Activated naive CD4-positive, alpha-beta T cell treated with anti-CD3 and anti-CD28 coated beads for 36 hours (primary cell): ENCODE data around the gene MEOX1. TPM values are rescaled to one million over a fixed set of nuclear protein-coding genes. Genes with fewer than 3 reads are reported as not detected.
A peak's percentile ranks its signal among the peaks of the same experiment; 100 is the strongest.

Experiments
- CTCF ChIA-PET: fragments of 350-600 bp; sonication (Branson Sonifier 250); formaldehyde crosslinking; loops from one replicate; lab custom pipeline; 2021; ENCODE audit warnings: antibody characterized with exemption; lab: Charles Lee
- DNase-seq: peaks from one replicate; pipeline ENCODE4 v3.0.0-alpha.2; 2020
- H3K27ac Mint-ChIP-seq: one replicate; pipeline ENCODE4 v1.8.0; 2021; ENCODE audit warnings: mild to moderate bottlenecking, mixed read lengths
- H3K27me3 Mint-ChIP-seq: one replicate; pipeline ENCODE4 v1.8.0; 2021; ENCODE audit warnings: low read depth, mixed read lengths
- H3K36me3 Mint-ChIP-seq: one replicate; pipeline ENCODE4 v1.8.0; 2021; ENCODE audit warnings: low read depth, mixed read lengths
- H3K4me1 Mint-ChIP-seq: one replicate; pipeline ENCODE4 v1.8.0; 2021; ENCODE audit warnings: low read depth, mixed read lengths
- H3K4me3 Mint-ChIP-seq: one replicate; pipeline ENCODE4 v1.8.0; 2021; ENCODE audit warnings: mild to moderate bottlenecking, moderate library complexity, mixed read lengths
- H3K9me3 Mint-ChIP-seq: one replicate; pipeline ENCODE4 v1.8.0; 2021; ENCODE audit warnings: mixed read lengths
- intact Hi-C: fragments of 100-400 bp; cut with micrococcal nuclease; formaldehyde crosslinking; loops from one replicate; pipeline ENCODE4 v1.15.1; 2023
- total RNA-seq, 2 experiments: library from RNA; stranded (reverse); gene quantifications; one replicate each; pipeline ENCODE4 v1.2.3, GENCODE V29; 2021

MEOX1 gene
- total RNA-seq, 2 experiments from 2014 or later: 0.12 to 0.17 TPM

DNA sequence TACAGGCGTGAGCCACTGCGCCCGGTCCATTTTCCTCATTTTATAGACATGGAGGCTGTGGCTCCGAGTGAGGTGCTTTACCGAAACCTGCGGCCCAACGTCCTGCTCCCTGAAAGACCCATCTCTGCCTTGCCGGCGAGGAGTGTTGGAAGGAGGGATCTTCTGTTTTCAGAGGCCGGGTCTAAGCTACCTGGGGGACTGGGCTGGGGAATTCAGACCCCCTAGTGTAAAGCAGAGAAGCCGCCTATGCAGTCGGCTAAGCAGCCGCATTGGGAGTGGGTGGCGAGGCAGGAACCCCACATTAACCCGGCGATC is 16.3 kb downstream of the MEOX1 start:
- Mint-ChIP-seq H3K27me3 (peaks cover 16% of the 10 kb centered on the region), H3K9me3 (no peaks in the 10 kb centered on the region), H3K27ac (no peak overlapping the region), H3K36me3 (no peaks in the 10 kb centered on the region), H3K4me1 (peaks cover 28% of the 10 kb centered on the region), H3K4me3 (no peak overlapping the region)
- intact Hi-C loops: no loop called here
- DNase-seq: no peak
- CTCF ChIA-PET: no interaction called here

GRCh38 chr17:43644081-43644480 is 17.6 kb downstream of the MEOX1 start:
- Mint-ChIP-seq H3K9me3 (no peaks in the 10 kb centered on the region), H3K4me3 (no peak overlapping the region), H3K27ac (no peak overlapping the region), H3K4me1 (peaks cover 28% of the 10 kb centered on the region), H3K36me3 (no peaks in the 10 kb centered on the region), H3K27me3 (peaks cover 16% of the 10 kb centered on the region)
- CTCF ChIA-PET: no interaction called here
- no peak for DNase-seq
- intact Hi-C loops: no loop called here

DNA sequence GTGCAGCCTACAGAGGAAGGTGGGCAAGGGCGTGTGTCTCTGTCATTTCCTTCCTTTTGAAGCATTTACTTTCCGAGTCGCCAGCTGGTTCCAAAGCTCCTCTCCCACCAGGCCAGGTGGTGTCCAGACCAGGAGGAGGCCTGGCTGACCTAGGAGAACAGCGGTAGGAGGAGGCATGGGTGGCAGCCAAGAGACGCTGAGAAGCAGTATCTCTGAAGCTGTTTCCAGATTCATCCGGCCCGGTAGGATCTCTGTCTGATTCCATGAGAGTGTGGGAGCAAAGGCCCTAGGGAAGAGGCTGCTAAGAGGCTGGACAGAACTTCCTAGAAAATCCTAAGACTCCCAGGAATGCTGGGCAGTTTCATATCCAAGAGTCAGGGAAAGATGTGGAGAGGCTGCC is 20.3 kb downstream of the MEOX1 start:
- Mint-ChIP-seq H3K27me3 (peaks cover 10% of the 10 kb centered on the region), H3K4me1 (peaks cover 17% of the 10 kb centered on the region), H3K27ac (peak overlapping the region; percentile 20), H3K9me3 (no peaks in the 10 kb centered on the region), H3K4me3 (no peak overlapping the region), H3K36me3 (no peaks in the 10 kb centered on the region)
- CTCF ChIA-PET: interaction anchor here (1.0 to 2.9 kb wide), 3 partner anchors 18 to 65 kb away, joined by 3 to 14 read pairs (median 6); no protein-coding TSS in a partner anchor
- intact Hi-C loops: no loop called here
- DNase-seq: no peak

- DNase-seq: no peak
- H3K27ac Mint-ChIP-seq: no peak overlapping the region
- H3K27me3 Mint-ChIP-seq: peaks cover 8% of the 10 kb centered on the region
- peaks cover 15% of the 10 kb centered on the region for H3K4me1 Mint-ChIP-seq
- intact Hi-C loops: no loop called here
- H3K9me3 Mint-ChIP-seq: no peaks in the 10 kb centered on the region
- H3K36me3 Mint-ChIP-seq: no peaks in the 10 kb centered on the region
- CTCF ChIA-PET: interaction anchor here (1.0 to 2.9 kb wide), 5 partner anchors 19 to 120 kb away, joined by 3 to 14 read pairs (median 4); no protein-coding TSS in a partner anchor
- H3K4me3 Mint-ChIP-seq: no peak overlapping the region
Observed at GRCh38 chr17:43640491-43641252, 21.1 kb downstream of the MEOX1 start.

- no peaks in the 10 kb centered on the region for H3K36me3 Mint-ChIP-seq
- no peaks in the 10 kb centered on the region for H3K9me3 Mint-ChIP-seq
- no peak overlapping the region for H3K27ac Mint-ChIP-seq
- H3K27me3 Mint-ChIP-seq: no peaks in the 10 kb centered on the region
- H3K4me3 Mint-ChIP-seq: no peak overlapping the region
- H3K4me1 Mint-ChIP-seq: peaks cover 15% of the 10 kb centered on the region
- CTCF ChIA-PET: interaction anchor here (0.6 to 1.9 kb wide), 4 partner anchors 16 to 72 kb away, joined by 3 to 10 read pairs (median 3); no protein-coding TSS in a partner anchor
- DNase-seq: no peak
- intact Hi-C loops: no loop called here
Observed at GRCh38 chr17:43637563-43638323, 24.0 kb downstream of the MEOX1 start.

GRCh38 chr17:43636426-43636825 is 25.3 kb downstream of the MEOX1 start:
- Mint-ChIP-seq H3K27ac (no peak overlapping the region), H3K27me3 (no peaks in the 10 kb centered on the region), H3K36me3 (no peaks in the 10 kb centered on the region), H3K4me3 (no peak overlapping the region), H3K9me3 (no peaks in the 10 kb centered on the region), H3K4me1 (peaks cover 10% of the 10 kb centered on the region)
- DNase-seq: no peak
- CTCF ChIA-PET: no interaction called here
- intact Hi-C loops: no loop called here

DNA sequence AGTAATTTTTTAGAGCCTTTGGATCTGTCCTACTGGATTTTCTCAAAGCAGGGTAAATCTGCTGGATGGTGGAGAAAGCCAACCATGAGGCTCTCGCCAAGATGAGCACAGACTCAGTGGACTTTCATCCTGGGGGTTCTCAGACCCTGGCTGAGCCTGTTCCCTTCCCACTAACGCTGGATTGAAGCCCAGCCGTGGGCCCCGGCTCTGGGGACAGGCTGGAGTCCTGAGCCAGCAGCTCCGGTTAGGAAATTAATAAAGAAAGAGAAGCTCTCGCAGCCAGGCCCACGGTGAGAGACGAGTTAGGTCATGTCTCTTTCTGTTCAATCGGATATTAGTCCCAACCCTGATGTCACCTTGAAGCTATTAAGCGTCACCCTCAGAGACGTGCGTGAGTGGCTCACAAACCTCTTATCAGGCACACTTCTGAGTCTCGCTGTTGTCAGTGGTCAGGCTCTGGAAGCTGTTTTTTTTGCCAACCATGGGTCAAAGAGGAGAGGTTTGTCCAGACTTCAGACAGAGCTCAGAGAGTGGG is 27.1 kb downstream of the MEOX1 start:
- Mint-ChIP-seq H3K4me1 (peaks cover 3% of the 10 kb centered on the region), H3K4me3 (no peak overlapping the region), H3K36me3 (no peaks in the 10 kb centered on the region), H3K27ac (no peak overlapping the region), H3K27me3 (peaks cover under 1% of the 10 kb centered on the region), H3K9me3 (no peaks in the 10 kb centered on the region)
- DNase-seq: no peak
- intact Hi-C loops: no loop called here
- CTCF ChIA-PET: interaction anchor here (0.6 to 1.0 kb wide), 2 partner anchors 58 to 131 kb away, joined by 4 read pairs; no protein-coding TSS in a partner anchor

- Mint-ChIP-seq H3K9me3 (no peaks in the 10 kb centered on the region), H3K36me3 (no peaks in the 10 kb centered on the region), H3K4me1 (peaks cover 7% of the 10 kb centered on the region), H3K4me3 (no peak overlapping the region), H3K27me3 (peaks cover 2% of the 10 kb centered on the region), H3K27ac (no peak overlapping the region)
- CTCF ChIA-PET: interaction anchor here (1.1 kb wide), 1 partner anchor 55 kb away, joined by 6 read pairs; no protein-coding TSS in a partner anchor
- no peak for DNase-seq
- intact Hi-C loops: no loop called here
Observed at GRCh38 chr17:43632221-43632620, 29.5 kb downstream of the MEOX1 start.

- DNase-seq: no peak
- CTCF ChIA-PET: interaction anchor here (1.1 to 1.4 kb wide), 2 partner anchors 42 to 54 kb away, joined by 4 to 6 read pairs; no protein-coding TSS in a partner anchor
- Mint-ChIP-seq H3K27me3 (peaks cover 2% of the 10 kb centered on the region), H3K4me3 (no peak overlapping the region), H3K9me3 (no peaks in the 10 kb centered on the region), H3K36me3 (no peaks in the 10 kb centered on the region), H3K27ac (no peak overlapping the region), H3K4me1 (peaks cover 7% of the 10 kb centered on the region)
- intact Hi-C loops: no loop called here
Observed at GRCh38 chr17:43631429-43631828, 30.3 kb downstream of the MEOX1 start.

- intact Hi-C loops: no loop called here
- CTCF ChIA-PET: interaction anchor here (0.8 to 0.9 kb wide), 2 partner anchors 52 to 56 kb away, joined by 4 to 9 read pairs; no protein-coding TSS in a partner anchor
Observed at GRCh38 chr17:43628089-43628650, 33.6 kb downstream of the MEOX1 start.

DNA sequence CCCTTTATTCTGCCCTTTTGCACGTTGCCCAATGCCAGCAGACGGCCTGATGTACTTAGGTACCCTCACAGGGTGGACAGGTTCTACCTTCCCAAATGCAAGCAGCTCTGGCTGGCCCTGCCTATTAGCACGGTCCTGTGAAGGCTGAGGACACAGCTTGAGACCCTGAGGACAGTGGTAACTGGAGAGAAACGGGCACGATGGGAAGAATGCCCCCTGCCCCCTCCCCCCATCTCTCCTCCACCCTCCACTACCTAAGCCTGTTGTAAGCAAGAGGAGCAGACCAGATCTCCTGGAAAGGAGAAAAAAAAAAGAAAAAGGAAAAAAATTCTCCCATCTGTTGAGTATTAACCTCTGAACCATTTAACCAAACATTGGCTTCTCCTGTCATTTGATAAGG is 34.1 kb downstream of the MEOX1 start:
- H3K27me3 Mint-ChIP-seq: peaks cover 2% of the 10 kb centered on the region
- H3K4me1 Mint-ChIP-seq: peaks cover 7% of the 10 kb centered on the region
- CTCF ChIA-PET: interaction anchor here (0.8 kb wide), 1 partner anchor 56 kb away, joined by 9 read pairs; no protein-coding TSS in a partner anchor
- H3K27ac Mint-ChIP-seq: no peak overlapping the region
- no peak overlapping the region for H3K4me3 Mint-ChIP-seq
- H3K9me3 Mint-ChIP-seq: no peaks in the 10 kb centered on the region
- no peaks in the 10 kb centered on the region for H3K36me3 Mint-ChIP-seq
- DNase-seq: no peak
- intact Hi-C loops: no loop called here

More at GRCh38 chr17:43628089-43628650, 33.6 kb downstream of the MEOX1 start:
- Mint-ChIP-seq H3K9me3 (no peaks in the 10 kb centered on the region), H3K27ac (no peak overlapping the region), H3K4me1 (peaks cover 7% of the 10 kb centered on the region), H3K4me3 (no peak overlapping the region), H3K27me3 (peaks cover 2% of the 10 kb centered on the region), H3K36me3 (no peaks in the 10 kb centered on the region)
- DNase-seq: no peak

DNA sequence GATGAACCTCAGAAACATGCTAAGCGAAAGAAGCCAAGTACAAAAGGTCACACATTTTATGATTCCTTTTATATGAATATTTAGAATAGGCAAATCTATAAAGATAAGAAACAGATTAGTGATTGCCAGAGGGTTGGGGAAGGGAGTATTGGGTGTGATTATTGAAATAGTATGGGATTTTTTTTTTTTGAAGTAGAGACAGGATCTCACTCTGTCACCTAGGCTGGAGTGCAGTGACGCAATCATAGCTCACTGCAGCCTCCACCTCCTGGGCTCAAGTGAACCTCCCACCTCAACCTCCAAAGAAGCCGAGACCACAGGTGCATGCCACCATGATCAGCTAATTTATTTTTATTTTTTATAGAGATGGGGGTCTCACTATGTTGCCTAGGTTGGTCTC is 35.7 kb downstream of the MEOX1 start:
- DNase-seq: no peak
- no peak overlapping the region for H3K4me3 Mint-ChIP-seq
- no peaks in the 10 kb centered on the region for H3K36me3 Mint-ChIP-seq
- CTCF ChIA-PET: interaction anchor here (1.2 kb wide), 1 partner anchor 49 kb away, joined by 5 read pairs; no protein-coding TSS in a partner anchor
- peaks cover 7% of the 10 kb centered on the region for H3K4me1 Mint-ChIP-seq
- H3K9me3 Mint-ChIP-seq: no peaks in the 10 kb centered on the region
- intact Hi-C loops: no loop called here
- H3K27me3 Mint-ChIP-seq: peaks cover 2% of the 10 kb centered on the region
- H3K27ac Mint-ChIP-seq: no peak overlapping the region
